ENCODE measurements around the gene PSMD13. TPM values are rescaled to one million over a fixed set of nuclear protein-coding genes. Genes with fewer than 3 reads are reported as not detected.

The PSMD13 gene
- total RNA-seq, 4 donors from 2014 or later: 57.8 to 118 (median 93.8) TPM

DNA sequence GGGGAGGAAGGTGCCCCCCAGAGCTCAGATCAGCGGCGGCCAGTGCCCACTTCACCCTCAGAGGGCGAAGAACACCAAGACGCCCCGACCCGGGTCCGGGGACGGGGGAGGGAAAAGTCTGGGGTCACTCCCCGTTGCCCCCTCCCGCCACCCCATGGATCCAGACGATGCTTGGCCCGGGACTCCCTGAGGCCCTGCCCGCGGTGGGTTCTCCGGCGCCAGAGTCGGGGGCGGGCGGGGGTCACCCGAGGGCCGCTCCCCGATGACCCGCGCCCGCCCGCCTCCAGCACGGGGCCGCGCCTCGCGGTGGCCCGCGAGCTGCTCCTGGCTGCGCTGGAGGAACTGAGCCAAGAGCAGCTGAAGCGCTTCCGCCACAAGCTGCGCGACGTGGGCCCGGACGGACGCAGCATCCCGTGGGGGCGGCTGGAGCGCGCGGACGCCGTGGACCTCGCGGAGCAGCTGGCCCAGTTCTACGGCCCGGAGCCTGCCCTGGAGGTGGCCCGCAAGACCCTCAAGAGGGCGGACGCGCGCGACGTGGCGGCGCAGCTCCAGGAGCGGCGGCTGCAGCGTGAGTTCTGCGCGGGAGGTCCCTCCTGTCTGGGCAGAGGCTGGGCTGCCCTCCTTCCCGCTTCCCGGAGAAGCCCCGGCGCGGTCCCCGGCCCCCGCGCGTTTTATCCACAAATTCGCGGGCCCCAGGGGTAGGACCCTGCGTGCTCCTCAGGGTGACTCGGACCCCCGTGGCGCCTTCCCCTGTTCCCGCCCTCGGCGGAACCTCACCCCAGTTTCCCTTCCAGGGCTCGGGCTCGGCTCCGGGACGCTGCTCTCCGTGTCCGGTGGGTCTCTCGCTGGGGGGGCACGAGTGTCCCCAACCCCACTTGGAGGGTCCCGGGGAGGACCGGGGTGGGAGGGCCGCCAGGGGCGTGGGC, 42.5 kb downstream of the PSMD13 start:
- TF ChIP-seq, protein P1, sequence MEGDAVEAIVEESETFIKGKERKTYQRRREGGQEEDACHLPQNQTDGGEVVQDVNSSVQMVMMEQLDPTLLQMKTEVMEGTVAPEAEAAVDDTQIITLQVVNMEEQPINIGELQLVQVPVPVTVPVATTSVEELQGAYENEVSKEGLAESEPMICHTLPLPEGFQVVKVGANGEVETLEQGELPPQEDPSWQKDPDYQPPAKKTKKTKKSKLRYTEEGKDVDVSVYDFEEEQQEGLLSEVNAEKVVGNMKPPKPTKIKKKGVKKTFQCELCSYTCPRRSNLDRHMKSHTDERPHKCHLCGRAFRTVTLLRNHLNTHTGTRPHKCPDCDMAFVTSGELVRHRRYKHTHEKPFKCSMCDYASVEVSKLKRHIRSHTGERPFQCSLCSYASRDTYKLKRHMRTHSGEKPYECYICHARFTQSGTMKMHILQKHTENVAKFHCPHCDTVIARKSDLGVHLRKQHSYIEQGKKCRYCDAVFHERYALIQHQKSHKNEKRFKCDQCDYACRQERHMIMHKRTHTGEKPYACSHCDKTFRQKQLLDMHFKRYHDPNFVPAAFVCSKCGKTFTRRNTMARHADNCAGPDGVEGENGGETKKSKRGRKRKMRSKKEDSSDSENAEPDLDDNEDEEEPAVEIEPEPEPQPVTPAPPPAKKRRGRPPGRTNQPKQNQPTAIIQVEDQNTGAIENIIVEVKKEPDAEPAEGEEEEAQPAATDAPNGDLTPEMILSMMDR (IDR thresholded peaks at IDR 0.05; ENCODE audit: low read depth): no peak

DNA sequence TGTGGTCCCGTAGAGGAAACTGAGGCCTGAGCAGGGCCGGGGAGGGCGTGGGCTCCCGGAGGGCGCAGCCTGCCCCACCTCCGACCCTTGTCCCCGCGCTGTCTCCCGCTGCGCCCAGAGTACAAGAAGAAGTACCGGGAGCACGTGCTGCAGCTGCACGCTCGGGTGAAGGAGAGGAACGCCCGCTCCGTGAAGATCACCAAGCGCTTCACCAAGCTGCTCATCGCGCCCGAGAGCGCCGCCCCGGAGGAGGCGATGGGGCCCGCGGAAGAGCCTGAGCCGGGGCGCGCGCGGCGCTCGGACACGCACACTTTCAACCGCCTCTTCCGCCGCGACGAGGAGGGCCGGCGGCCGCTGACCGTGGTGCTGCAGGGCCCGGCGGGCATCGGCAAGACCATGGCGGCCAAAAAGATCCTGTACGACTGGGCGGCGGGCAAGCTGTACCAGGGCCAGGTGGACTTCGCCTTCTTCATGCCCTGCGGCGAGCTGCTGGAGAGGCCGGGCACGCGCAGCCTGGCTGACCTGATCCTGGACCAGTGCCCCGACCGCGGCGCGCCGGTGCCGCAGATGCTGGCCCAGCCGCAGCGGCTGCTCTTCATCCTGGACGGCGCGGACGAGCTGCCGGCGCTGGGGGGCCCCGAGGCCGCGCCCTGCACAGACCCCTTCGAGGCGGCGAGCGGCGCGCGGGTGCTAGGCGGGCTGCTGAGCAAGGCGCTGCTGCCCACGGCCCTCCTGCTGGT, 43.4 kb downstream of the PSMD13 start:
- TF ChIP-seq, protein P1 (IDR thresholded peaks at IDR 0.05; ENCODE audit: low read depth): no peak

DNA sequence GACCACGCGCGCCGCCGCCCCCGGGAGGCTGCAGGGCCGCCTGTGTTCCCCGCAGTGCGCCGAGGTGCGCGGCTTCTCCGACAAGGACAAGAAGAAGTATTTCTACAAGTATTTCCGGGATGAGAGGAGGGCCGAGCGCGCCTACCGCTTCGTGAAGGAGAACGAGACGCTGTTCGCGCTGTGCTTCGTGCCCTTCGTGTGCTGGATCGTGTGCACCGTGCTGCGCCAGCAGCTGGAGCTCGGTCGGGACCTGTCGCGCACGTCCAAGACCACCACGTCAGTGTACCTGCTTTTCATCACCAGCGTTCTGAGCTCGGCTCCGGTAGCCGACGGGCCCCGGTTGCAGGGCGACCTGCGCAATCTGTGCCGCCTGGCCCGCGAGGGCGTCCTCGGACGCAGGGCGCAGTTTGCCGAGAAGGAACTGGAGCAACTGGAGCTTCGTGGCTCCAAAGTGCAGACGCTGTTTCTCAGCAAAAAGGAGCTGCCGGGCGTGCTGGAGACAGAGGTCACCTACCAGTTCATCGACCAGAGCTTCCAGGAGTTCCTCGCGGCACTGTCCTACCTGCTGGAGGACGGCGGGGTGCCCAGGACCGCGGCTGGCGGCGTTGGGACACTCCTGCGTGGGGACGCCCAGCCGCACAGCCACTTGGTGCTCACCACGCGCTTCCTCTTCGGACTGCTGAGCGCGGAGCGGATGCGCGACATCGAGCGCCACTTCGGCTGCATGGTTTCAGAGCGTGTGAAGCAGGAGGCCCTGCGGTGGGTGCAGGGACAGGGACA, 44.1 kb downstream of the PSMD13 start:
- TF ChIP-seq, protein P1 (IDR thresholded peaks at IDR 0.05; ENCODE audit: low read depth): no peak

DNA sequence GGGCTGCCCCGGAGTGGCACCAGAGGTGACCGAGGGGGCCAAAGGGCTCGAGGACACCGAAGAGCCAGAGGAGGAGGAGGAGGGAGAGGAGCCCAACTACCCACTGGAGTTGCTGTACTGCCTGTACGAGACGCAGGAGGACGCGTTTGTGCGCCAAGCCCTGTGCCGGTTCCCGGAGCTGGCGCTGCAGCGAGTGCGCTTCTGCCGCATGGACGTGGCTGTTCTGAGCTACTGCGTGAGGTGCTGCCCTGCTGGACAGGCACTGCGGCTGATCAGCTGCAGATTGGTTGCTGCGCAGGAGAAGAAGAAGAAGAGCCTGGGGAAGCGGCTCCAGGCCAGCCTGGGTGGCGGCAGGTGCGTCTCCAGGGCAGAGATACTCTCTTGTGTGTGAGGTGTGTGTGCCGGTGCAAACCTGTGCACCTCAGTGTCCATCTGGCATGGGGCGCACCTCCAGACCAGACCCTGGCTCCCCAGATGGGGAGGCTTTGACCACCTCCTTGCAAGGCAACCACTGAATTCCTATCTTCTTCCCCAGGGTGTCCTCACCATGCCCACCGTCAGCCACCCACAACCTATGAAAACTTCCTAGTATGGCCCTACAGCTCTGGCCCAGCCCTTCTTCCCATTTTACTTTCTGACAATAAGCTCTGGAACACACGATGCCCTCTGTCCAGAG, 44.8 kb downstream of the PSMD13 start:
- TF ChIP-seq, protein P1 (IDR thresholded peaks at IDR 0.05; ENCODE audit: low read depth): no peak

DNA sequence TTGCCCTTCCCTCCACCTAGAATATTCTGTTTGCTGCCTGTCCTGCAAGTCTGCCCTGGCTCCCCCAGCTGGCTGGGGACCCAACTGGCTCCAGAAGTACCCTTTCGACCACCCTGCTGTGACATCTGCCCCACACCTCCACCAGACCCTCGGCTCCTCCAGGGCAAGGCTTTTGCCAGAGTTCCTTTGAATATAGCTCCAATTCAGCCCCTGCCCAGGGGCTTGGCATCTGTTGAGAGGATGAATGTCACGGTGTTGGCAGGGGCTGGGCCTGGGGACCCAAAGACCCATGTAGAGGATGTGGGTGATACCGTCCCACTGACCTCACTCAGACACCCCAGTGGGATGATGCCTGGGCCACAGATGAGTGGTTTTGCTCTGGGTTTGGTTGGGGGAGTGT, 45.4 kb downstream of the PSMD13 start:
- TF ChIP-seq, protein P1 (IDR thresholded peaks at IDR 0.05; ENCODE audit: low read depth): no peak

DNA sequence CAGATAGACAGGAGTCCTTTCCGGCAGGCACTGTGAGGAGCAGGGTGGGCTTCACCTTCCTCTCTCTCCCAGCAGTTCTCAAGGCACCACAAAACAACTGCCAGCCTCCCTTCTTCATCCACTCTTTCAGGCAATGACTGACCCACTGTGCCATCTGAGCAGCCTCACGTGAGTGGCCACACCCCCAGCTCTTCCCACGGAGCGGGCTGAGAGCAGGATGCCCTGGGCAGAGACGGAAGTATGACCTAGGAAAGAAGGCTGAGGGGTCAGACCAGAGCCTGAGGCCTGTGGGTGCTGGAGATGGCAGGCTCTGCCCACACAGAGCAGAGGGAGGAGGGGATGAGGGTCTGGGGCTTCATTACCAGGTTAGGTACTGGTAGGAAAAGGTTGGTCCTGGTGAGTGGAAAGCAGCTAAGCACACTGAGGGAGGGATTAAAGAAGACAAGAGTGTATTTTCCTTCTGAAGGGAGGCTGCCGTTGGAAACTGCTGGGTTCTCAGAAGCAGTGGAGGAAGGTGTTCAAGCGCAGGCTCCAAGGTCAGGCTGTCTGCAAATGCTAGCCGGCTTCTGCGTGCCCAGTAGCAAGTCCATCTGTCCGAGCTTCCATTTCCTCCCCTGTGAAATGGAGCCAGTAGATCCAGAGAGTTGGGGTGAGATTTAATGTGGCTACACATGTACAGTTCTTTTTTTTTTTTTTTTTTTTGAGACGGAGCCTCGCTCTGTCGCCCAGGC, 46.0 kb downstream of the PSMD13 start:
- TF ChIP-seq, protein P1 (IDR thresholded peaks at IDR 0.05; ENCODE audit: low read depth): no peak
